Esophagus mucosa (tissue), 1 donor: ENCODE measurements around the gene IL11. TPM values are rescaled to one million over a fixed set of nuclear protein-coding genes. Genes with fewer than 3 reads are reported as not detected.

ENCODE experiments used
- ATAC-seq: fragments of 200-7000 bp; cut with Tn5 transposase; one replicate; pipeline ENCODE4 v1.9.1; 2020
- total RNA-seq: library from RNA; stranded (reverse); gene quantifications from one replicate; pipeline ENCODE4 v1.2.4, GENCODE V29; 2023
- donor health status: DM: yes; HTN: yes; CAD: no.

Gene IL11
- total RNA-seq, 1 donor from 2014 or later, result 0.24 TPM

DNA sequence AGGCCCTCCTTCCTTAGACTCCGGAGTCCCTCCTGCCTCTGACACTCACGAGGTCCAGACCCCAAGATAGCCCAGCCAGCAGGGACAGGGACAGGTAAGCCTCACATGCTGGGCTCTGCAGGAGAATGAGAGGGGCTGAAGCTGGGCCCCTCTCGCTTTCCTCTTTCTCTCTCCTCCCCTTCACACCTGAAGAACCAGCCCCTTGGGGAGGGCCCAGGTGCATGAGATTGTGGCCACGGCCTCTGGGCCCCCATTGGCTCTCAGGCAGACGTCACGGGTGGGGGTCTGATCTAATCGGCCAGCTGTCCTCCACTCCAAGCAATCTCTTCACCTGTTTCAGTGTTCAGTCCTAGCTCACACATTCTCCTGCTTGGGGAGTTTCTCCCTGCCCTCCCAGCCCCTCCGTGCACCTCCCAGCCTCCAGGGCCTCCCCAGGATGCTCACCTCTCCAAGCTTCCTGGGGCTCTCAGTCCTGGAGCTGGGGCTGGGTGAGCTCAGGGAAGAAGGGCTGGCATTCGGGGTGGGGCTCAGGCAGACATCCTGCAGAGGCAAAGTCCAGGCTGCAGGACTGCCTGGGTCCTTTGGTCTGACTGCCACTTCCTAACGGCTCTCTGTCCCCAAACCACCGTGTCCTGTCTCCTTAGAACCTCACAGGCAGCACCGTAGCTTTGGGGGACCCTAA lies 47.9 kb downstream of the IL11 start:
- no peak for ATAC-seq

DNA sequence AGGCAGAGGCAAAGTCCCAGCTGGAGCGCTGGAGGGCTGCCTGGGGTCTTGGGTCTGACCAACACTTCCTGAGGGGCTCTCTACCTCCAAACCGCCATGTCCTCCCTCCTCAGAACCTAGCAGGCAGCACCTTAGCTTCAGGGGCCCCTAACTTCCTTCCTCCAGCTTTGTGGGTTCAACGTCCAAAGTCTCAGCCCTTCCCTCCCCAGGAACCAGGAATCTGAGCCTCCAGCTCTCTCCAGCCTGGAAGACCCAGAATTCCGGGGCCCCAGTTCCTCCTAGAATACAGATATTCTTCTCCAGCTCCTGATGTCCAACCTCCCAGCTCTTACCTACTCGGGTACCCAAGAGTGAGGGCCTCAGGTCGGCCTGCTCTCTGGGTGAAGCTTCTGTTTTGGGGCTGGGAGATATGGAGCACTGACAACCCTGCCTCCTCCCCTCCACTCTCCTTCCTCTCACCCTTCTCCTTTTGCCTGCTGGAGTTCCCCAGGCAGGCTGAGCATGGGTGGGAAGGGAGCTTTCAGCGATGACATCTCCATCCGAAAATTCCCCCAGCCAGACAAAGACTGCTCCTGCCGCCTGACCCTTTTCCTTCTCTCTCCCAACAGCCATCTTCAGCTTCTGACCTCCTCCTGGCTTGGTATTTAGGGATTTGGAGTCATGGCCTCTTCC lies 48.7 kb downstream of the IL11 start:
- no peak for ATAC-seq

- ATAC-seq, result no peak
These were observed 49.3 kb downstream of the IL11 start for GRCh38 chr19:55320844-55321419.

DNA sequence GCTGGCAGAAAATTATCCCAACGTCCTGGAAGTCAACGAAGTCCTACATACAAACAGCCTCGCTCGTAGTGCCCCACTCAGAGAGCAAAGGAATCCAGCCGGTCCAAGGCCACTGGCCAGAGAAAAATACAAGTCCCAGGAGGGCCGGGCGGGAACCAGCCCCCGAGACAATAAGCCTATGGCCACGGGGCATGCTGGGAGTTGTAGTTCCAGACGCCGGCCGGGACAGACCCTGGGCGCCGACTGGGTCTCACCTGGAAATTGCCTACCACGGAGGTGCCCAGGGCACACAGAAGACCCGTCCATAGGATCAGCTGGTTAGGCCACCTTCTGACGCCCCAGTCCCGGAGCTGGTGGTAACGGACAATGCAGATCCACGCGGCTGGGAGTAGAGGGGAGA lies 50.5 kb downstream of the IL11 start:
- no peak for ATAC-seq

DNA sequence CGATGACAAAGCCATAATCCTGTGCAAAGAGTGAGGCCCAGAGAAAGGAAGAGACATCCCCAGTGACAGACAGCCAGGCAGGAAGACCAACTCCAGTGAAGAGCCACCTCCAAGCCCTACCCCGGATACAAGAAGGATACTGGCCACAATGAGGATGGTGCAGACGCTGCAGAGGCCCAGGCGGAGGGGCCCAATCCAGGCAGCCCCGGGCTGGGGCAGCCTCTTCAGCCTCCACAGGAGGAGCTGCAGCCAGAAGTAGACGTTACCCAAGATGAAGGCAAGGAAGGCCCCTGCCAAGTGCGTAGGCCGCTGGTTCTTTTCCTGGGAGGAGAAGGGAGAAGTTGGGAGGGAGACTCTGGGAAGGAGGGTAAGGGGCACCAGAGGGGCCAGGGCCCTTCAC lies 53.6 kb downstream of the IL11 start:
- no peak for ATAC-seq

GRCh38 chr19:55315956-55316525 lies 54.2 kb downstream of the IL11 start:
- ATAC-seq, result peak; percentile 40

- ATAC-seq, result no peak
These were observed 55.9 kb downstream of the IL11 start for GRCh38 chr19:55314396-55314795.

Other genes with a start within 250 kb of the IL11 start
- 9.4 TPM for gene TNNT1, start 221.3 kb downstream of the IL11 start, total RNA-seq
- not detected for gene TNNI3, start 212.7 kb downstream of the IL11 start, total RNA-seq
- 1.9 TPM for gene DNAAF3, start 203.8 kb downstream of the IL11 start, total RNA-seq
- gene SYT5, start 190.2 kb downstream of the IL11 start, total RNA-seq, result not detected
- gene PTPRH, start 161.0 kb downstream of the IL11 start, total RNA-seq, result 3.6 TPM
- gene TMEM86B, start 141.7 kb downstream of the IL11 start, total RNA-seq, result 1.8 TPM
- gene PPP6R1, start 111.4 kb downstream of the IL11 start, total RNA-seq, result 47.4 TPM
- gene HSPBP1, start 90.4 kb downstream of the IL11 start, total RNA-seq, result 31.2 TPM
- 0.28 TPM for gene BRSK1, start 86.5 kb downstream of the IL11 start, total RNA-seq
- gene TMEM150B, start 45.1 kb downstream of the IL11 start, total RNA-seq, result not detected
- gene KMT5C, start 30.6 kb downstream of the IL11 start, total RNA-seq, result 4.4 TPM
- gene COX6B2, start 15.7 kb downstream of the IL11 start, total RNA-seq, result 0.56 TPM
- gene GARIN5B, start 7.2 kb downstream of the IL11 start, total RNA-seq, result not detected
- gene TMEM190, start 6.4 kb upstream of the IL11 start, total RNA-seq, result not detected
- 25.6 TPM for gene TMEM238, start 13.8 kb upstream of the IL11 start, total RNA-seq
- 1,895 TPM for gene RPL28, start 15.5 kb upstream of the IL11 start, total RNA-seq
- 76.4 TPM for gene UBE2S, start 37.3 kb upstream of the IL11 start, total RNA-seq
- gene SHISA7, start 72.8 kb upstream of the IL11 start, total RNA-seq, result not detected
- gene ISOC2, start 91.2 kb upstream of the IL11 start, total RNA-seq, result 41.9 TPM
- not detected for gene C19orf85, start 94.3 kb upstream of the IL11 start, total RNA-seq
- 3.7 TPM for gene ZNF628, start 106.2 kb upstream of the IL11 start, total RNA-seq
- 7.5 TPM for gene NAT14, start 114.7 kb upstream of the IL11 start, total RNA-seq
- gene SSC5D, start 118.0 kb upstream of the IL11 start, total RNA-seq, result 0.24 TPM
- gene SBK2, start 166.7 kb upstream of the IL11 start, total RNA-seq, result not detected
- gene SBK3, start 175.1 kb upstream of the IL11 start, total RNA-seq, result 0.80 TPM
- gene ZNF579, start 210.4 kb upstream of the IL11 start, total RNA-seq, result 3.4 TPM
- 7.1 TPM for gene FIZ1, start 229.1 kb upstream of the IL11 start, total RNA-seq
- gene ZNF524, start 229.8 kb upstream of the IL11 start, total RNA-seq, result 20.1 TPM
- 5.3 TPM for gene ZNF865, start 235.2 kb upstream of the IL11 start, total RNA-seq